Left lung (tissue), 10 donors: Measurements from ENCODE around the gene P2RY4. TPM values are rescaled to one million over a fixed set of nuclear protein-coding genes. Genes with fewer than 3 reads are reported as not detected.
"Not testable (repeated sequence)": the region's sequence is repeated elsewhere in the genome, so short reads cannot be mapped to it uniquely, and the experiment has no call there.

Experiments
- ATAC-seq: fragments of 200-7000 bp; cut with Tn5 transposase; one replicate; pipeline ENCODE4 v1.9.1; 2020; ENCODE audit warnings: moderate library complexity
- DNase-seq, 4 donors: peaks; one replicate each; pipeline ENCODE4 v3.0.0-alpha.2; 2013 to 2020
- H3K27ac ChIP-seq, 2 donors: fragments of 200-600 bp; sonication (generic) in 1 of 2; one replicate each; pipeline versions ENCODE4 v1.5.0 to v1.8.0; 2020 to 2021
- H3K27me3 ChIP-seq, 2 donors: fragments of 200-600 bp; sonication (generic) in 1 of 2; one replicate each; pipeline versions ENCODE4 v1.5.0 to v1.8.0; 2020 to 2021
- H3K36me3 ChIP-seq, 2 donors: fragments of 200-600 bp; sonication (generic) in 1 of 2; one replicate each; pipeline versions ENCODE4 v1.5.0 to v1.8.0; 2020 to 2021
- H3K4me1 ChIP-seq, 2 donors: fragments of 200-600 bp; one replicate each; pipeline ENCODE4 v1.8.0; 2021
- H3K4me3 ChIP-seq, 2 donors: fragments of 200-600 bp; sonication (generic) in 1 of 2; one replicate each; pipeline versions ENCODE4 v1.5.0 to v1.8.0; 2020 to 2021; ENCODE audit warnings: mild to moderate bottlenecking in 1 of 2
- H3K9me3 ChIP-seq, 2 donors: fragments of 200-600 bp; sonication (generic) in 1 of 2; one replicate each; pipeline versions ENCODE4 v1.5.0 to v1.8.0; 2020 to 2021
- CTCF ChIP-seq, 2 donors: fragments of 200-600 bp; sonication (generic) in 1 of 2; IDR thresholded peaks; one replicate each; pipeline versions ENCODE4 v1.5.0 to v1.8.0; 2021; ENCODE audit warnings: antibody characterized with exemption in 2 of 2
- intact Hi-C, 2 donors: fragments of 100-400 bp; cut with DNase I; formaldehyde crosslinking; loops; one replicate each; pipeline versions ENCODE4 v1.11.2 to v1.14.2; 2022
- polyA plus RNA-seq, 6 donors: library from polyadenylated mRNA; unstranded; fragments of 120-200 nt; gene quantifications; one replicate each; pipeline ENCODE4 v1.2.1, GENCODE V29; 2013; ENCODE audit not compliant: insufficient read length in 6 of 6
- total RNA-seq, 2 donors: library from RNA; stranded (reverse); fragmentation: NEBNext Ultra II Directional; extraction: Animal tissue kit (Norgen Biotek cat#: 25700); gene quantifications; one replicate each; pipeline ENCODE4 v1.2.1, GENCODE V29; 2021
- donor health status: DM: no; HTN: yes; CAD: no.
- donor health status: DM: no; HTN: no; CAD: no.

Gene P2RY4
- total and polyA plus RNA-seq, 8 donors, result 0.26 to 0.73 (median 0.42) TPM; not detected in 1

DNA sequence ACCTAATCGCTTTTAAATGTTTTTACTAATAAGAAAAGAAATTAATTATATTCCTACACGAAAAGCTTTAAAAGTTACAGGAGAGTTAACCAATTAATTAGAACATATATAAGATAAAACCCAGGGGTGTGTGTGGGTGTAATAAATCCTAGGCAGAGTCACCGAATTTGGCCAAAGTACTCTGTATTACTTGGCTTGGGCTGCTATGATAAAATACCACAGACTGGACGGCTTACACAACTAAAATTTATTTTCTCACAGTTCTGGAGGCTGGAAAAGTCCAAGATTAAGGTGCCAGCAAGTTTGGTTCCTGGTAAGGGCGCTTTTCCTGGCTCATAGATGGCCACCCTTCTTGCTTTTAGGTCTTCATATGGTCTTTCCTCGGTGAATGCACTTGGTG lies 15.1 kb downstream of the P2RY4 start:
- H3K27ac ChIP-seq, result no peak overlapping the region
- DNase-seq (no peak), ATAC-seq (no peak)
- H3K4me1 ChIP-seq, result no peaks in the 10 kb centered on the region
- no peak overlapping the region for H3K4me3 ChIP-seq
- intact Hi-C loops, result no loop called here
- H3K36me3 ChIP-seq, result no peaks in the 10 kb centered on the region
- H3K27me3 ChIP-seq, result peaks cover 0 to 3% of the 10 kb centered on the region in 2 donors
- no peaks in the 10 kb centered on the region for H3K9me3 ChIP-seq
- no peak for TF ChIP-seq CTCF (IDR thresholded peaks at IDR 0.05)

- intact Hi-C loops, H3K36me3 ChIP-seq, H3K4me3 ChIP-seq, H3K9me3 ChIP-seq, DNase-seq, H3K27me3 ChIP-seq, H3K27ac ChIP-seq, H3K4me1 ChIP-seq, ATAC-seq: not testable (repeated sequence)
These were observed 16.4 kb downstream of the P2RY4 start for GRCh38 chrX:70243601-70244000.

DNA sequence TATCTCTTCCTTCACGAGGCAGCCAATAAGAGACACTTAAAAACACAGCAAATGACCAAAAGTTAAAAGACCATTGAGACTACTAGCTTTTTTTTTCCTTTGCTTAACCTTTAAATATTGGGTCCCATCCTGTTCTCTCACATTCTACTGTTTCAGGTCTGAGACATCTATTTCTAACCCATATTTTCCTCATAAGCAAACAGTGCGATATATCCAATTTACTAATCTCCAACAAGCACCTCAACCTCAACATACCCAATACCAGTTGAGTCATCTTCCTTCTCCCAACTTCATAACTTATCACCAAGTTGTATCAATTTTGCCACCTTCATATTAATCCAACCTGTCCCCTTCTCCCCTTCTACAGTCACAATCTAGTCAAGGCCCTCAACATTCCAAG lies 18.5 kb downstream of the P2RY4 start:
- no peak for TF ChIP-seq CTCF (IDR thresholded peaks at IDR 0.05)
- ATAC-seq (no peak), DNase-seq (no peak)
- no peaks in the 10 kb centered on the region for H3K9me3 ChIP-seq
- H3K4me3 ChIP-seq, result no peak overlapping the region
- intact Hi-C loops, result no loop called here
- H3K4me1 ChIP-seq, result no peaks in the 10 kb centered on the region
- H3K27me3 ChIP-seq, result no peaks in the 10 kb centered on the region
- H3K27ac ChIP-seq, result no peak overlapping the region
- no peaks in the 10 kb centered on the region for H3K36me3 ChIP-seq

DNA sequence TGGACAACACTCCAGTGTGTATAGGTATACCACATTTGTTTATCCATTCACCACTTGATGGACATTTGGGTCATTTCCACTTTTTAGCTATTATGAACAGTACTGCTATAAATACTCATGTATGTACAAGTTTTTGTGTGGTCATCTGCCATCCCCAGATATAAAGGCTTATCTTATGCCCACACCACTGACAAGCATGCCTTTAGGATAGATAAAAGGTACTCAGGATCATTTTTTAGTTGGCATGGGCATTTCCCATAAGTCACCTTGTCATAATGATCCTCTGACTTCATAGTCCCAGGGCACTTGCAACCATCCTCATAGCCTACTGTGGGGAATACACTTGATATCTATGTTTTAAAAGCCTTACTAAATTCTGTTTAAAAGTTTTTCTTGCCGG lies 19.3 kb downstream of the P2RY4 start:
- intact Hi-C loops, result no loop called here
- no peak for TF ChIP-seq CTCF (IDR thresholded peaks at IDR 0.05)
- Histone ChIP-seq H3K27ac (no peak overlapping the region), H3K36me3 (no peaks in the 10 kb centered on the region), H3K4me3 (no peak overlapping the region), H3K27me3 (no peaks in the 10 kb centered on the region), H3K9me3 (no peaks in the 10 kb centered on the region), H3K4me1 (no peaks in the 10 kb centered on the region)
- DNase-seq (no peak), ATAC-seq (no peak)

DNA sequence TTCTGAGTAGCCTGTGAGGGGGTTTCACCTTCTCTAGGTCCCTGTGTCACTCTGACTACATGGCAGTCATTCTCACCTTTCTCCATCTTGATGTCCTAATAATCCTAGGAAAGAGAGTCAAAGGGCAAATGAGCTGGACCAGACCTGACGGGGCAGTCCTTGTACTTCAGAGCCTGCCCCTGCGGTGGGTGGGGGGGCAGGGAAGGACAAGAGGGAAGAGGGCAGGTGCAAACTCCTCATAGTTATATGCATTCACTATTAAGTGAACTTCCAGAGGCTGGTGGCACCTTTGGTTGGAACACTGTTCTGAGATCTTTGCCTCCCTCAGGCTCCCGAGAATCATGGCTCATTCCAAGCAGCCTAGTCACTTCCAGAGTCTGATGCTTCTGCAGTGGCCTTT lies 25.6 kb downstream of the P2RY4 start, which contains the start of gene AWAT1:
AWAT1 (plus strand) TSS at position 301 of the 400 bp plus-strand sequence; CDS start at position 342, 41 bp downstream.
- ATAC-seq, result no peak
- no peak for TF ChIP-seq CTCF (IDR thresholded peaks at IDR 0.05)
- no peaks in the 10 kb centered on the region for H3K4me1 ChIP-seq
- no peak within 1 kb of the TSS for H3K27ac ChIP-seq
- H3K4me3 ChIP-seq, result no peak within 1 kb of the TSS
- DNase-seq, result no peak
- no peaks in the 10 kb centered on the region for H3K27me3 ChIP-seq
- intact Hi-C loops, result no loop called here
- no peaks in the 10 kb centered on the region for H3K9me3 ChIP-seq
- no peaks in the 10 kb centered on the region for H3K36me3 ChIP-seq

GRCh38 chrX:70231666-70232065 lies 28.3 kb downstream of the P2RY4 start:
- Histone ChIP-seq H3K36me3 (no peaks in the 10 kb centered on the region), H3K4me1 (no peaks in the 10 kb centered on the region), H3K27me3 (no peaks in the 10 kb centered on the region), H3K4me3 (no peak overlapping the region), H3K27ac (no peak overlapping the region), H3K9me3 (no peaks in the 10 kb centered on the region)
- TF ChIP-seq CTCF (IDR thresholded peaks at IDR 0.05), result no peak
- DNase-seq, result no peak
- intact Hi-C loops, result no loop called here
- no peak for ATAC-seq
